CD4-positive, alpha-beta T cell (primary cell): ENCODE results near the gene RAB22A. TPM values are rescaled to one million over a fixed set of nuclear protein-coding genes. Genes with fewer than 3 reads are reported as not detected.
A peak's percentile ranks its signal among the peaks of the same experiment; 100 is the strongest.
"Not testable (repeated sequence)": the region's sequence is repeated elsewhere in the genome, so short reads cannot be mapped to it uniquely, and the experiment has no call there.

ENCODE experiments used
- ATAC-seq: fragments of 200-7000 bp; cut with Tn5 transposase; one replicate; pipeline ENCODE4 v1.10.0; 2022; ENCODE audit warnings: mild to moderate bottlenecking; ENCODE audit not compliant: poor library complexity
- CTCF ChIA-PET: fragments of 350-600 bp; sonication (Branson Sonifier 250); formaldehyde crosslinking; loops from one replicate; lab custom pipeline; 2021; ENCODE audit warnings: antibody characterized with exemption, inconsistent platforms; lab: Charles Lee
- POLR2A ChIA-PET: fragments of 350-600 bp; sonication (Branson Sonifier 250); formaldehyde crosslinking; loops from one replicate; lab custom pipeline; 2021; ENCODE audit warnings: antibody characterized with exemption, inconsistent platforms; lab: Charles Lee
- DNase-seq, 14 experiments: peaks; one replicate each; pipeline ENCODE4 v3.0.0-alpha.2; 2013 to 2020; ENCODE audit warnings: mixed read lengths in 2 of 14
- H3K27ac ChIP-seq, 2 donors: one replicate each; pipeline versions ENCODE4 v1.5.1 to v1.7.0; 2013; ENCODE audit warnings: low read length in 2 of 2, low read depth in 1 of 2, mild to moderate bottlenecking in 1 of 2
- H3K27me3 ChIP-seq, 2 experiments: 1 replicate in 1 of 2; 2 replicates in 1 of 2; pipeline versions ENCODE4 v1.6.1 to v1.7.0; 2013; ENCODE audit warnings: low read length in 2 of 2, control low read depth in 1 of 2, mild to moderate bottlenecking in 1 of 2, moderate library complexity in 1 of 2; ENCODE audit not compliant: insufficient read depth in 2 of 2, control insufficient read depth in 1 of 2
- H3K36me3 ChIP-seq: one replicate; pipeline ENCODE4 v1.6.1; 2013; ENCODE audit warnings: low read length, control low read depth; ENCODE audit not compliant: insufficient read depth
- H3K4me1 ChIP-seq: one replicate; pipeline ENCODE4 v1.6.1; 2013; ENCODE audit warnings: low read length, control low read depth; ENCODE audit not compliant: insufficient read depth
- H3K4me3 ChIP-seq: one replicate; pipeline ENCODE4 v1.5.1; 2013; ENCODE audit warnings: mild to moderate bottlenecking, low read length, moderate library complexity
- H3K9me3 ChIP-seq, 2 experiments: 1 replicate in 1 of 2; 2 replicates in 1 of 2; pipeline versions ENCODE4 v1.6.1 to v1.7.0; 2013; ENCODE audit warnings: low read length in 2 of 2, mild to moderate bottlenecking in 2 of 2, control low read depth in 1 of 2, moderate library complexity in 1 of 2; ENCODE audit not compliant: control insufficient read depth in 1 of 2, insufficient read depth in 1 of 2
- H3K27ac Mint-ChIP-seq: one replicate; pipeline ENCODE4 v1.8.0; 2020; ENCODE audit warnings: mixed read lengths
- H3K27me3 Mint-ChIP-seq: one replicate; pipeline ENCODE4 v1.8.0; 2021; ENCODE audit warnings: mixed read lengths
- H3K36me3 Mint-ChIP-seq: one replicate; pipeline ENCODE4 v1.8.0; 2021; ENCODE audit warnings: low read depth, mixed read lengths
- H3K4me1 Mint-ChIP-seq: one replicate; pipeline ENCODE4 v1.8.0; 2021; ENCODE audit warnings: low read depth, mixed read lengths
- H3K4me3 Mint-ChIP-seq: one replicate; pipeline ENCODE4 v1.8.0; 2020; ENCODE audit warnings: mild to moderate bottlenecking, mixed read lengths
- H3K9me3 Mint-ChIP-seq: one replicate; pipeline ENCODE4 v1.8.0; 2020; ENCODE audit warnings: mixed read lengths
- intact Hi-C, 2 experiments: fragments of 100-400 bp; cut with DNase I in 1 of 2; cut with micrococcal nuclease in 1 of 2; formaldehyde crosslinking; loops; one replicate each; pipeline versions ENCODE4 v1.15.1 to v1.9.0; 2023 to 2025; cut with DNase I, micrococcal nuclease
- total RNA-seq, 174 experiments: library from RNA in 2 of 174; stranded (reverse) in 2 of 174; gene quantifications; one replicate each; pipeline ENCODE4 v1.2.3 and lab custom pipeline; 2021 to 2026
- TF ChIP-seq, protein P1 (sequence below): fragments of 200-600 bp; IDR thresholded peaks from one replicate; pipeline ENCODE4 v1.8.0; 2022; ENCODE audit warnings: antibody characterized with exemption, mild to moderate bottlenecking

Gene RAB22A
- total RNA-seq, 2 experiments from 2014 or later, result 16.5 to 17.2 TPM

DNA sequence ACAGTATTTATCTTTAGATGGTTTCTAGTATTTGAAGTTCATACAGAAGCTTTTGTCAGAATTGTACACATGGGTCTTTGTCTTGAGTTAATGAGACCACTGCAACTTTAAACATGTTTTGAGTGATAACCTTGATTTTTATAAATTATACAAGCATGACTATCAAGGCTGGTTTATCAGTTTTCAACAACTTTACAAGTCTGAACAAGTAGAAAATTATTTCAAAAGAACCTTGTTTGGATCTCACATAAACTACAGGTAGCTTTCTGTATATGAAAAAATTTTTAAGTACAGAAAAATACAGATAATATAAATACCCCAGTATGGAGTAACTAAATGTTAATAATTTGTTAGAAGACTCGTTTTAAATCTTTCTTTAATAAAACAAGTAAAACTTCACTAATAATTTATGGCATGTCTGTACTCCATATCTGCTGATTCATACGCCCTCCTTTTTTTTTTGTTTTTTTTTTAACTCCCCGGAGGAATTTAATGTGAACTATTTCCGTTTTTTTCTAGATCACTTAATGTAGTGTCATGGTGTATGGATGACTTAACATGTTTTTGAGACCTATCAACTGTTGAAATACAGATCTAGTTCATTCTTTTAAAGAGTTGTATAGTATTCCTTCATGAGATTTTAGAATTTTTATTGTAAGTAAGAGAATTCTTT, 97.8 kb downstream of the RAB22A start:
- H3K27ac Mint-ChIP-seq, result peak overlapping the region; percentile 88
- CTCF ChIA-PET, result no interaction called here
- H3K27me3 Mint-ChIP-seq, result no peaks in the 10 kb centered on the region
- no peaks in the 10 kb centered on the region for H3K27me3 ChIP-seq
- H3K9me3 Mint-ChIP-seq, result no peaks in the 10 kb centered on the region
- peak in 1 of 14 experiments; percentile 11 for DNase-seq
- peak; percentile 18 for ATAC-seq
- H3K36me3 Mint-ChIP-seq, result no peaks in the 10 kb centered on the region
- H3K4me3 ChIP-seq, result no peak overlapping the region
- H3K27ac ChIP-seq, result peak overlapping the region in 1 of 2 donors; percentile 65
- peaks cover 38% of the 10 kb centered on the region for H3K4me1 Mint-ChIP-seq
- TF ChIP-seq, protein P1, sequence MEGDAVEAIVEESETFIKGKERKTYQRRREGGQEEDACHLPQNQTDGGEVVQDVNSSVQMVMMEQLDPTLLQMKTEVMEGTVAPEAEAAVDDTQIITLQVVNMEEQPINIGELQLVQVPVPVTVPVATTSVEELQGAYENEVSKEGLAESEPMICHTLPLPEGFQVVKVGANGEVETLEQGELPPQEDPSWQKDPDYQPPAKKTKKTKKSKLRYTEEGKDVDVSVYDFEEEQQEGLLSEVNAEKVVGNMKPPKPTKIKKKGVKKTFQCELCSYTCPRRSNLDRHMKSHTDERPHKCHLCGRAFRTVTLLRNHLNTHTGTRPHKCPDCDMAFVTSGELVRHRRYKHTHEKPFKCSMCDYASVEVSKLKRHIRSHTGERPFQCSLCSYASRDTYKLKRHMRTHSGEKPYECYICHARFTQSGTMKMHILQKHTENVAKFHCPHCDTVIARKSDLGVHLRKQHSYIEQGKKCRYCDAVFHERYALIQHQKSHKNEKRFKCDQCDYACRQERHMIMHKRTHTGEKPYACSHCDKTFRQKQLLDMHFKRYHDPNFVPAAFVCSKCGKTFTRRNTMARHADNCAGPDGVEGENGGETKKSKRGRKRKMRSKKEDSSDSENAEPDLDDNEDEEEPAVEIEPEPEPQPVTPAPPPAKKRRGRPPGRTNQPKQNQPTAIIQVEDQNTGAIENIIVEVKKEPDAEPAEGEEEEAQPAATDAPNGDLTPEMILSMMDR, result no peak
- no peaks in the 10 kb centered on the region for H3K9me3 ChIP-seq
- POLR2A ChIA-PET, result interaction anchor here (1.1 to 1.9 kb wide), 3 partner anchors 13 to 98 kb away, joined by 3 to 20 read pairs (median 8); partner anchors contain the start of genes RAB22A and VAPB
- intact Hi-C loops, result loop anchor here in 1 of 2 experiments (5.0 kb wide), 3 partner anchors 100 to 245 kb away; partner anchors contain the start of genes RAB22A and STX16
- peaks cover 23% of the 10 kb centered on the region for H3K4me1 ChIP-seq
- H3K36me3 ChIP-seq, result no peaks in the 10 kb centered on the region
- H3K4me3 Mint-ChIP-seq, result peak overlapping the region; percentile 0

DNA sequence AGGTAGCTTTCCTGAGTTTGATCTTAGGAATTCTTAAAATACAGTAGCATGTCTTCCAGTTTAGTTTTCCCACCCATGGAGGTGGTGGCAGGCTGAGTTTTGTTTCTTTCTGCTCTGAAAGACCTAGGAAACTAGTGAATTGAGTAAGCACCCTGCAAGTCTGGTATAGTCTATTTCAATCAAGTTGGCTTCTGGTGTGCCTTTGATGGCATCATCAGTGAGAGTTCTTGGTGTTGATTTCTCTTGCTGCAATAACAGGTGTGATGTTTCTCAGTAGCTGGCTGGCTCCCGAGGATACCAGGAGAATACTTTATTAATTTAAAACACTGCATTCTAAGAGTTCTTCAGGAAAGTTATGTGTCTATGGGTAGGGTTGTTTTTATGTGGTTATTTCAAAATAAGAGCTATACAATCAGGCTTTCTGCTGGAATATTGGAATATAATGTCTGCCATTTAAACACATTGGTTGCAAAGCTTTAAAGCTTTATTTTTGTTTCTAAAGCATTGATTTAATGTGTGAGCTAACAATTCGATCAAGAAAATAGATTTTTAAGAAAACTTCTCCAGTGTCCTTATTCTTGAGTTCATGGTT, 98.5 kb downstream of the RAB22A start:
- POLR2A ChIA-PET, result interaction anchor here (1.0 to 1.9 kb wide), 4 partner anchors 13 to 111 kb away, joined by 3 to 20 read pairs (median 6); partner anchors contain the start of genes RAB22A and VAPB
- H3K36me3 ChIP-seq, result no peaks in the 10 kb centered on the region
- Mint-ChIP-seq H3K27me3 (no peaks in the 10 kb centered on the region), H3K9me3 (no peaks in the 10 kb centered on the region), H3K36me3 (no peaks in the 10 kb centered on the region), H3K27ac (peak overlapping the region; percentile 88), H3K4me1 (peaks cover 38% of the 10 kb centered on the region), H3K4me3 (peak overlapping the region; percentile 79)
- peaks cover 18% of the 10 kb centered on the region for H3K4me1 ChIP-seq
- CTCF ChIA-PET, result no interaction called here
- DNase-seq, result peak in 5 of 14 experiments; percentile 22 to 46 (median 40)
- intact Hi-C loops, result loop anchor here in 1 of 2 experiments (2.0 to 5.0 kb wide), 4 partner anchors 19 to 244 kb away; partner anchors contain the start of genes RAB22A, STX16 and VAPB
- H3K27ac ChIP-seq, result peak overlapping the region; percentile 32 to 65
- peak; percentile 77 for ATAC-seq
- no peak overlapping the region for H3K4me3 ChIP-seq
- no peaks in the 10 kb centered on the region for H3K27me3 ChIP-seq
- TF ChIP-seq, protein P1, result no peak
- no peaks in the 10 kb centered on the region for H3K9me3 ChIP-seq

DNA sequence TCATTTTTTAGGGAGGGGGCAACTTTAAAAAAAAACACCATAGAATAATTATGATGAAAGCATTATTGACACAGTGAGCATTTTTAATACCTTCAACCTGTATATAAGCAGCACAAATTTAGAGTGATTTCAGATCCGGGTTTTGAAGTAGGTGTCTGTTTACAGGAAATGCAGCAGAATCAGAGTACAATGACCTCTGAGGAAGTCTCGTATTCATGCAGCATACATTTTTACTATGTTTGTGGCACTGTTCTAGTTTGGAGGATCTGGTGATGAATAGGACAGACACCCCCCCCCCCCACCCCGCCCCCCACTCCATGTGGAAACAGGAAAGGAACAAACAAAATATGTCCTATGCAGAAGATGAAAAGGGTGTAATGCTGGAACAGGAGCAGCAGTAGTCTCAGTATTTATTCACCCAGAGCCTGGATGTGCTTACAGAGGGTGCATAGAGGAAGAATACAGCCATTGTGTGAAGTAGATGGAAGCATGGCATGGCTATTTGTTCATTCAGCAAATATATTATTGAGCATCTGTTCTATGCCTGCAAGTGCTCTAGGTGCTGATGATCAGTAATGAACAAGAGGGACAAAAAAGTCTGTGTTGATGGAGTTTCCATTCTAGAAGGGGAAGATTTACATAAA, 99.2 kb downstream of the RAB22A start:
- no peaks in the 10 kb centered on the region for H3K9me3 ChIP-seq
- CTCF ChIA-PET, result interaction anchor here (0.6 kb wide), 1 partner anchor 9 kb away, joined by 3 read pairs; no protein-coding TSS in a partner anchor
- peak overlapping the region in 1 of 2 donors; percentile 19 for H3K27ac ChIP-seq
- POLR2A ChIA-PET, result interaction anchor here (1.0 to 1.9 kb wide), 4 partner anchors 12 to 112 kb away, joined by 3 to 20 read pairs (median 6); partner anchors contain the start of genes RAB22A and VAPB
- Mint-ChIP-seq H3K27me3 (no peaks in the 10 kb centered on the region), H3K36me3 (no peaks in the 10 kb centered on the region), H3K27ac (peak overlapping the region; percentile 88), H3K4me3 (peak overlapping the region; percentile 79), H3K4me1 (peaks cover 38% of the 10 kb centered on the region), H3K9me3 (no peaks in the 10 kb centered on the region)
- intact Hi-C loops, result loop anchor here in 1 of 2 experiments (2.0 to 5.0 kb wide), 4 partner anchors 20 to 244 kb away; partner anchors contain the start of genes RAB22A, STX16 and VAPB
- DNase-seq, result peak in 4 of 14 experiments; percentile 31 to 65 (median 38)
- no peaks in the 10 kb centered on the region for H3K27me3 ChIP-seq
- peaks cover 17% of the 10 kb centered on the region for H3K4me1 ChIP-seq
- TF ChIP-seq, protein P1, result no peak
- no peak overlapping the region for H3K4me3 ChIP-seq
- no peaks in the 10 kb centered on the region for H3K36me3 ChIP-seq
- peak; percentile 82 for ATAC-seq

DNA sequence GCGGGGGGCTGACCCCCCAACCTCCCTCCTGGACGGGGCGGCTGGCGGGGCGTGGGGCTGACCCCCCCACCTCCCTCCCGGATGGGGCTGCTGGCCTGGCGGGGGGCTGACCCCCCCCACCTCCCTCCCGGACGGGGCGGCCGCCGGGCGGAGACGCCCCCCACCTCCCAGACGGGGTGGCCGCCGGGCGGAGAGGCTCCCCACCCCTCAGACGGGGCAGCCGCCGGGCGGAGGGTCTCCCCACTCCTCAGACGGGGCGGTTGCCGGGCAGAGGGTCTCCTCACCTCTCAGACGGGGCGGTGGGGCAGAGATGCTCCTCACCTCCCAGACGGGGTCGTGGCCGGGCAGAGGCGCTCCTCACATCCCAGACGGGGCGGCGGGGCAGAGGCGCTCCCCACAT, 104.7 kb downstream of the RAB22A start:
- H3K4me3 Mint-ChIP-seq, H3K27me3 Mint-ChIP-seq, H3K9me3 ChIP-seq, CTCF ChIA-PET, H3K27ac Mint-ChIP-seq, H3K4me1 ChIP-seq, H3K27me3 ChIP-seq, POLR2A ChIA-PET, ATAC-seq, H3K4me3 ChIP-seq, H3K9me3 Mint-ChIP-seq, DNase-seq, H3K27ac ChIP-seq, intact Hi-C loops: not testable (repeated sequence)
- H3K4me1 Mint-ChIP-seq, result peaks cover 54% of the 10 kb centered on the region
- H3K36me3 ChIP-seq, result peaks cover 10% of the 10 kb centered on the region
- H3K36me3 Mint-ChIP-seq, result peaks cover 25% of the 10 kb centered on the region
